IPS-NIHi11 (cell line): ENCODE measurements around the gene CCNA1.

Experiments
- DNase-seq: peaks from one replicate; pipeline ENCODE4 v3.0.0; 2012; ENCODE audit warnings: mixed read lengths, low spot score

Gene CCNA1

GRCh38 chr13:36453516-36453915, 21.2 kb downstream of the CCNA1 start:
- DNase-seq: peak; percentile 37

DNA sequence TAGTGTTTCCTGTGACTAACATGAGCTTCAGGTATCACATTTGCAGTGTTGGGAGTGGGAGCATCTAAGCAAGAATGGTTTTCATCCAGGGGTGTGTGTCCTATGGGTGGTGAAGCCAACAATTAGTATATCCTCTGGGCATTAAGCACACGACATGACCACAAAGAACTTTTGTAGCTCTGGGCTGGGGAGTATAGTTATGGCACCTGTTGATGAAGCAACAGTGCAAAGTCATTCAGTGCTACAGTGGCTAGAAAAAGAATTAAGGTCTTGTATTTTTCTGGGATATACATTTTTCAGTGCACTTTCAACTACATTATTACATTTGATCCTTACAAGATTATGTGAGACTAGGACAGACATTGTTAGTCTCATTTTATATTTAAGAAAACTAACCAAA, 21.8 kb downstream of the CCNA1 start:
- no peak for DNase-seq

GRCh38 chr13:36454987-36455386, 22.7 kb downstream of the CCNA1 start:
- DNase-seq: no peak

GRCh38 chr13:36456577-36456976, 24.3 kb downstream of the CCNA1 start:
- DNase-seq: no peak

- DNase-seq: no peak
Measured at GRCh38 chr13:36461506-36461905, 29.2 kb downstream of the CCNA1 start.

DNA sequence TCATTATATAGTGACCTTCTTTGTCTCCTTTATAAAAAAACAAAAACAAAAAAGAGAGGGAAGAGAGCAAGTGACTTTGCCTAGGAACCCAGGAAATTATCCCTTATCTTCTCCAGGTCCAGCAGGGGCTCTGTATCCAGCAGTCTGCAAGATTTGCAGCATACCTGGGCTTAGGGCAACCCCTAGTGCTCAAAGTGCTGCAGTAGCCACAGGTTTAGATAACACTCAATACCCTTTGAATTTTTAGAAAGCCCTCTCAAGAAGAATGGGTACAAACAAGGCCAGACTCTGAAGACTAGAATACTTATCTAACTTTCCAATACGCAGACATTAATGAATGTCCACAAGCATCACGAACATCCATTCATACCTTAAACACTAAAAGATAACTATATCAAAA, 43.2 kb downstream of the CCNA1 start:
- DNase-seq: peak; percentile 28

GRCh38 chr13:36476661-36477060, 44.4 kb downstream of the CCNA1 start:
- DNase-seq: no peak

DNA sequence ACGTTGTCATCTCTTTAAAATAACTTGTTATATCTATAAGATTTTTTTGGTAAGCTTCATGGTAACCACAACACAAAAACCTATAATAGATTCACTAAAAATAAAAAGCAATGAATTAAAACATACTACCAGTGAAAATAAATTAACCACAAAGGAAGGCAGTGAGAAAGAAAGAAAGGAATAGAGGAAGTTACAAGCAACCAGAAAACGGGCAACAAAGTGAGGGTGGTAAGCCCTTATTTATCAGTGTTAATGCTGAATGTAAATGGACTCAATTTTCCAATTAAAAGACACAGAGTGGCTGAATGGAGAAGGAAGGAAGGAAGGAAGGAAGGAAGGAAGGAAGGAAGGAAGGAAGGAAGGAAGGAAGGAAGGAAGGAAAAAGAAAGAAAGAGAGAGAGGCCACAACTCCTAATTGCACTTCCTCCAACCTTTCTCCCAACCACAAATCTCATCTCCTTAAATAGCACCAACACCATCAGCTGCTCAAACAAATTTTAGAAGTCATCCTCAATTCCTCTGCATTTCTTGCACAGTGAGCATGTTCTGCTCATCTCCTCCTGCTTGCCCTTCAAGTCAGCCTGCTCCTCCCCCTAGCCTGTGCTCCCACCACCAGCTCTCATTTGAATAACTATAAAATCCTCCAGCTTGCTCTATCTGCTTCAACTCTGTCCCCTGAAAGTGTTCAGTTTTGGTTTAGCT, 48.6 kb downstream of the CCNA1 start:
- DNase-seq: no peak

DNA sequence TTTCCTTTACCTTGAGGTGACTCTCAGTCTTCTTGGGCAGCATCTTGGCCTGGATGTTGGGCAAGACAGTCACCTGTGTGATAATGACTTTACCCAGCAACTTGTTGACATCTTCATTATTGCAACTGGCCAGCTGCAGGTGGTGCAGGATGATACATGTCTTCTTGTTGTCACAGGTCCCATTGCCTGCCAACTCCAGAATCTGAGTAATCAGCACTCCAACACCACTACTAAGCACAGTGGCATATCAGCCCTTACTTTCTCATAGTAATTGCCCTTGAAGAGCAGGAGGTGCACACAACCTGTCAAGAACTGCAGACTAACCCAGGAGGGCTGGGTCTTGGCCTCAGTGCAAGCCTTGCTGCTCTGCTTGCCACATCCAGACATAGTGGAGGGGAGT, 57.8 kb downstream of the CCNA1 start:
- no peak for DNase-seq
